A549 (cell line): ENCODE data around the gene RSPH3.

ENCODE experiments used
- JUN ChIP-seq, 2 experiments: fragments of >200 bp; sonication (Bioruptor Twin); formaldehyde crosslinking; IDR thresholded peaks; 2 replicates in 1 of 2; 3 replicates in 1 of 2; pipeline ENCODE4 v1.6.1; 2016 to 2017
- JUNB ChIP-seq: fragments of >200 bp; sonication (Bioruptor Twin); formaldehyde crosslinking; IDR thresholded peaks from 2 replicates; pipeline ENCODE4 v1.6.1; 2016
- MAZ ChIP-seq: fragments of 150-350 bp; IDR thresholded peaks from 2 replicates; pipeline ENCODE4 v1.6.1; 2014; ENCODE audit warnings: antibody characterized with exemption, low read depth, low read length, borderline replicate concordance
- POLR2A ChIP-seq: IDR thresholded peaks from 2 replicates; pipeline ENCODE4 v1.6.1; 2012; ENCODE audit warnings: mild to moderate bottlenecking, low read length
- POLR2AphosphoS2 ChIP-seq: conservative IDR thresholded peaks from 2 replicates; pipeline ENCODE4 v1.6.1; 2012; ENCODE audit warnings: low read length, improper control_type of control experiment, inconsistent platforms
- RAD21 ChIP-seq, 2 experiments: fragments of >200 bp in 1 of 2; sonication (Bioruptor Twin) in 1 of 2; formaldehyde crosslinking in 1 of 2; IDR thresholded peaks in 1 of 2; conservative IDR thresholded peaks in 1 of 2; 2 replicates in 1 of 2; 3 replicates in 1 of 2; pipeline ENCODE4 v1.6.1; 2012 to 2018; ENCODE audit warnings: inconsistent platforms in 1 of 2
- RFX5 ChIP-seq: fragments of 450-650 bp; IDR thresholded peaks from 2 replicates; pipeline ENCODE4 v1.7.1; 2014; ENCODE audit warnings: antibody characterized with exemption, mild to moderate bottlenecking, moderate library complexity
- TP53 ChIP-seq: fragments of 250-450 bp; sonication (Bioruptor Pico); IDR thresholded peaks from 2 replicates; pipeline ENCODE4 v1.5.0; 2021; ENCODE audit warnings: mild to moderate bottlenecking, moderate library complexity
- ZFP36 ChIP-seq: fragments of 450-650 bp; IDR thresholded peaks from 2 replicates; pipeline ENCODE4 v1.6.1; 2014; ENCODE audit warnings: borderline replicate concordance; ENCODE audit not compliant: partially characterized antibody
- TF ChIP-seq, protein P1 (sequence below): fragments of 250-450 bp; sonication (Bioruptor Pico); IDR thresholded peaks from 2 replicates; pipeline ENCODE4 v1.5.0; 2020; ENCODE audit warnings: low read depth, mild to moderate bottlenecking, moderate library complexity
- TF ChIP-seq, protein P2 (sequence below): fragments of 200-600 bp; sonication (generic); IDR thresholded peaks from 2 replicates; pipeline ENCODE4 v1.6.1; 2016; ENCODE audit warnings: antibody characterized with exemption, mild to moderate bottlenecking, moderate library complexity
- TF ChIP-seq, protein P3 (sequence below): fragments of >200 bp; sonication (Bioruptor Twin); formaldehyde crosslinking; IDR thresholded peaks from 3 replicates; pipeline ENCODE4 v1.5.1; 2016
- TF ChIP-seq, protein P4 (sequence below): fragments of 450-650 bp; IDR thresholded peaks from 2 replicates; pipeline ENCODE4 v1.6.1; 2014; ENCODE audit warnings: antibody characterized with exemption
- TF ChIP-seq, protein P5 (sequence below): IDR thresholded peaks from 2 replicates; pipeline ENCODE4 v1.6.1; 2012

DNA sequence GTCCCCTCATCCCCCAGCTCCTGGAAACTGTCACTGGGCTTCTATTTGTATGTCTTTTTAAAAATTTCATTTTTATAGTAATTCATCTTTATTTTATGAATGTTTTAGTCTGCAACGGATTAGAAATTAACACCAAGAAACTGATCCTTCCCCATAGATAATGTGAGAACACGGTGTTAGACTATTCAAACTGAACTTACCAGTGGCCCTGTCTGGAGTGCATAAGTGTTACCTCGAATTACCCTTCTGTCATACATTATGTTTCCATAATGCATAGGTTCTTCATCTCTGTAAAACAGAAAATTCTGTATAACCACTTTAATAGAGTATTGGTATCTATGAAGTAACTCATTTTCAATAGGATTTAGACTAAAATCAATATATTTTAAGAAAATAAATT, 6.4 kb downstream of the RSPH3 start:
- no peak for TF ChIP-seq POLR2A
- TF ChIP-seq, protein P1, sequence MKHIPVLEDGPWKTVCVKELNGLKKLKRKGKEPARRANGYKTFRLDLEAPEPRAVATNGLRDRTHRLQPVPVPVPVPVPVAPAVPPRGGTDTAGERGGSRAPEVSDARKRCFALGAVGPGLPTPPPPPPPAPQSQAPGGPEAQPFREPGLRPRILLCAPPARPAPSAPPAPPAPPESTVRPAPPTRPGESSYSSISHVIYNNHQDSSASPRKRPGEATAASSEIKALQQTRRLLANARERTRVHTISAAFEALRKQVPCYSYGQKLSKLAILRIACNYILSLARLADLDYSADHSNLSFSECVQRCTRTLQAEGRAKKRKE (CRISPR knock-in tag): no peak
- TF ChIP-seq, protein P2, sequence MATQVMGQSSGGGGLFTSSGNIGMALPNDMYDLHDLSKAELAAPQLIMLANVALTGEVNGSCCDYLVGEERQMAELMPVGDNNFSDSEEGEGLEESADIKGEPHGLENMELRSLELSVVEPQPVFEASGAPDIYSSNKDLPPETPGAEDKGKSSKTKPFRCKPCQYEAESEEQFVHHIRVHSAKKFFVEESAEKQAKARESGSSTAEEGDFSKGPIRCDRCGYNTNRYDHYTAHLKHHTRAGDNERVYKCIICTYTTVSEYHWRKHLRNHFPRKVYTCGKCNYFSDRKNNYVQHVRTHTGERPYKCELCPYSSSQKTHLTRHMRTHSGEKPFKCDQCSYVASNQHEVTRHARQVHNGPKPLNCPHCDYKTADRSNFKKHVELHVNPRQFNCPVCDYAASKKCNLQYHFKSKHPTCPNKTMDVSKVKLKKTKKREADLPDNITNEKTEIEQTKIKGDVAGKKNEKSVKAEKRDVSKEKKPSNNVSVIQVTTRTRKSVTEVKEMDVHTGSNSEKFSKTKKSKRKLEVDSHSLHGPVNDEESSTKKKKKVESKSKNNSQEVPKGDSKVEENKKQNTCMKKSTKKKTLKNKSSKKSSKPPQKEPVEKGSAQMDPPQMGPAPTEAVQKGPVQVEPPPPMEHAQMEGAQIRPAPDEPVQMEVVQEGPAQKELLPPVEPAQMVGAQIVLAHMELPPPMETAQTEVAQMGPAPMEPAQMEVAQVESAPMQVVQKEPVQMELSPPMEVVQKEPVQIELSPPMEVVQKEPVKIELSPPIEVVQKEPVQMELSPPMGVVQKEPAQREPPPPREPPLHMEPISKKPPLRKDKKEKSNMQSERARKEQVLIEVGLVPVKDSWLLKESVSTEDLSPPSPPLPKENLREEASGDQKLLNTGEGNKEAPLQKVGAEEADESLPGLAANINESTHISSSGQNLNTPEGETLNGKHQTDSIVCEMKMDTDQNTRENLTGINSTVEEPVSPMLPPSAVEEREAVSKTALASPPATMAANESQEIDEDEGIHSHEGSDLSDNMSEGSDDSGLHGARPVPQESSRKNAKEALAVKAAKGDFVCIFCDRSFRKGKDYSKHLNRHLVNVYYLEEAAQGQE: no peak
- TF ChIP-seq RFX5: no peak
- TF ChIP-seq, protein P3, sequence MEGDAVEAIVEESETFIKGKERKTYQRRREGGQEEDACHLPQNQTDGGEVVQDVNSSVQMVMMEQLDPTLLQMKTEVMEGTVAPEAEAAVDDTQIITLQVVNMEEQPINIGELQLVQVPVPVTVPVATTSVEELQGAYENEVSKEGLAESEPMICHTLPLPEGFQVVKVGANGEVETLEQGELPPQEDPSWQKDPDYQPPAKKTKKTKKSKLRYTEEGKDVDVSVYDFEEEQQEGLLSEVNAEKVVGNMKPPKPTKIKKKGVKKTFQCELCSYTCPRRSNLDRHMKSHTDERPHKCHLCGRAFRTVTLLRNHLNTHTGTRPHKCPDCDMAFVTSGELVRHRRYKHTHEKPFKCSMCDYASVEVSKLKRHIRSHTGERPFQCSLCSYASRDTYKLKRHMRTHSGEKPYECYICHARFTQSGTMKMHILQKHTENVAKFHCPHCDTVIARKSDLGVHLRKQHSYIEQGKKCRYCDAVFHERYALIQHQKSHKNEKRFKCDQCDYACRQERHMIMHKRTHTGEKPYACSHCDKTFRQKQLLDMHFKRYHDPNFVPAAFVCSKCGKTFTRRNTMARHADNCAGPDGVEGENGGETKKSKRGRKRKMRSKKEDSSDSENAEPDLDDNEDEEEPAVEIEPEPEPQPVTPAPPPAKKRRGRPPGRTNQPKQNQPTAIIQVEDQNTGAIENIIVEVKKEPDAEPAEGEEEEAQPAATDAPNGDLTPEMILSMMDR: no peak
- TF ChIP-seq JUN (IDR thresholded peaks at IDR 0.05): no peak
- no peak for TF ChIP-seq RAD21 (conservative IDR thresholded peaks at IDR 0.05 in 1 of 2, IDR thresholded peaks at IDR 0.05 in 1 of 2)
- TF ChIP-seq POLR2AphosphoS2: no peak
- TF ChIP-seq, protein P4, sequence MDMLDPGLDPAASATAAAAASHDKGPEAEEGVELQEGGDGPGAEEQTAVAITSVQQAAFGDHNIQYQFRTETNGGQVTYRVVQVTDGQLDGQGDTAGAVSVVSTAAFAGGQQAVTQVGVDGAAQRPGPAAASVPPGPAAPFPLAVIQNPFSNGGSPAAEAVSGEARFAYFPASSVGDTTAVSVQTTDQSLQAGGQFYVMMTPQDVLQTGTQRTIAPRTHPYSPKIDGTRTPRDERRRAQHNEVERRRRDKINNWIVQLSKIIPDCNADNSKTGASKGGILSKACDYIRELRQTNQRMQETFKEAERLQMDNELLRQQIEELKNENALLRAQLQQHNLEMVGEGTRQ: no peak
- no peak for TF ChIP-seq ZFP36
- TF ChIP-seq MAZ: no peak
- no peak for TF ChIP-seq TP53 (CRISPR knock-in tag)
- TF ChIP-seq, protein P5, sequence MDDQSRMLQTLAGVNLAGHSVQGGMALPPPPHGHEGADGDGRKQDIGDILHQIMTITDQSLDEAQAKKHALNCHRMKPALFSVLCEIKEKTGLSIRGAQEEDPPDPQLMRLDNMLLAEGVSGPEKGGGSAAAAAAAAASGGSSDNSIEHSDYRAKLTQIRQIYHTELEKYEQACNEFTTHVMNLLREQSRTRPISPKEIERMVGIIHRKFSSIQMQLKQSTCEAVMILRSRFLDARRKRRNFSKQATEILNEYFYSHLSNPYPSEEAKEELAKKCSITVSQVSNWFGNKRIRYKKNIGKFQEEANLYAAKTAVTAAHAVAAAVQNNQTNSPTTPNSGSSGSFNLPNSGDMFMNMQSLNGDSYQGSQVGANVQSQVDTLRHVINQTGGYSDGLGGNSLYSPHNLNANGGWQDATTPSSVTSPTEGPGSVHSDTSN: no peak
- TF ChIP-seq JUNB: no peak
